Measurements from ENCODE around the gene MUC2.

Gene MUC2

DNA sequence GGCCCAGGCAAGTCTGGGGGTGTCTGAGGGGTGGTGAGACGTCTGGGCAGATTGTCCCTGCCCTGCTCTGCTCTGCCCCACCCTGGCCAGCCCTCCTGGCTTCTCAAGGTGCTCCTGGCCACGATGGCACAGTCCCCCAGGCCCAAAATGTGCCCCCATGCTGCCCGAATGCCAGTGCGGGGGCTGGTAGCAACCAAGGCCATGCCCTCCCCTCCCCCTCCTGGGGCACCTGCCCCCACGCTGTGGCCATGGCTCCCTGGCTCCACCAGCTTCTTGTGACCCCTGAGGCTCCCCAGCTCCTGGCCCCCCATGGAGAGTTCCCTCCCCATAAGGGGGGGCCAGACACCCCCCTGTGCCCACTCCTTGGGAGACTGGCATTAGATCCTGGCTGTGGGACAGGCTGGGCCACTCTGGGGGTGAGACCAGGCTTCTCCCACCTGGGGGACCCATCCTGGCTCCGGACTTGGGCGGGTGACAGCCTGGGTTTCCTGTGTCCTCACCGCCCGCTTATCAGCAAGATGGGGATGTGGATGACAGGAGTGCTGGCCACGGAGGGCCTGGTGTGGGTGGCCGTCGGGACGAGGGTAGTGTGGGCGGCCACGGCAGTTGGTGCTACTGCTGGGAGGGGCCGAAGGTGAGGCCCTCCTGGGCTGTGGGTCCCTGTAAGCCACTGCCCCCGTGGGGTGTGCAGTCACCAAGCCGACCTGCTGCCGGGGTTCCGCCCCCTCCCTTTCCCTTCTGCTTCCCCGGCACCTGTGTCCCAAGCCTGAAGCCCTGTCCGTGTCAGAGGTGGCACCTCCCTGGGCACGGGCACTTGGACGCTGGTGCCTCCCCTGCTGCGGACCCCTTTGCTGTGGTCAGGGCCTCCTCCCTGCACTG lies 22.3 kb upstream of the MUC2 start:
- DNase-seq: no peak

DNA sequence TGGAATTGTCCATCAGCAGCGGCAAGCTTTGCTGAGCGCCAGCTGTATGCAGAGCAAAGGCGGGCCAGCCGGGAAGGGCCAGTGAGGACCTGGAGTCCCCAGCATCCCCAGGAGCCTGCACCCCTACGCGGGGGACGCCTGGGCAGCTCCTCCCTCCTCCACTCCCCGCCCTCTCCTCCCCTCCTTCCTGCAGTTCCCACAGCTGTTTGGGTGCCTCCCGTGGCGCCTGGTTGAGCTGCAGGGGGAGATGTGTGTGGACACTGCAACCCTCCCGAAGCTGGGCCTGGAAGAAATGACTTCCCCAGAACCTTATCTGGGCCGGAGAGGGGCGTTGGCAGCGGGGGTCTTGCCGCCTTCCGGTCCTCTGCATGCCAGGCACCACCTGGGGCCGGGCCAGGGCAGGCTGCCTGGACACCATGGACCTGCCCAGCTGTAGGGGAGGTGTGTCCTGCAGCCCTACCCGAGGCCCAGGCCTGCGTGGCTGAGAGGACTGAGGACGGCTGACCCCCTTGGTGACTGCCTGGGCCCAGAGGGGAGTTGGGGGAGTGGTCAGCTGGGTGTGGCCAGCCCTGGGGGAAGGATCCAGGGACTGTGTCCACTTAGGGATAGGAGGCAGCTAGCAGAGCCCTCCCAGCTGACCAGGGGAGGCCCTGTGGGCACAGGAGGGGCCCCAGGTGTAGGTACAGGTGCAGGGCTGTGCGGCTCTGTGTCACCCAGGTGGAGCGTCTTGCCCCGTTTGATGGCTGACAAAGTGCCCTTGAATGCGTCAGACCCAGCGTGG lies 21.4 kb upstream of the MUC2 start:
- DNase-seq: no peak

DNA sequence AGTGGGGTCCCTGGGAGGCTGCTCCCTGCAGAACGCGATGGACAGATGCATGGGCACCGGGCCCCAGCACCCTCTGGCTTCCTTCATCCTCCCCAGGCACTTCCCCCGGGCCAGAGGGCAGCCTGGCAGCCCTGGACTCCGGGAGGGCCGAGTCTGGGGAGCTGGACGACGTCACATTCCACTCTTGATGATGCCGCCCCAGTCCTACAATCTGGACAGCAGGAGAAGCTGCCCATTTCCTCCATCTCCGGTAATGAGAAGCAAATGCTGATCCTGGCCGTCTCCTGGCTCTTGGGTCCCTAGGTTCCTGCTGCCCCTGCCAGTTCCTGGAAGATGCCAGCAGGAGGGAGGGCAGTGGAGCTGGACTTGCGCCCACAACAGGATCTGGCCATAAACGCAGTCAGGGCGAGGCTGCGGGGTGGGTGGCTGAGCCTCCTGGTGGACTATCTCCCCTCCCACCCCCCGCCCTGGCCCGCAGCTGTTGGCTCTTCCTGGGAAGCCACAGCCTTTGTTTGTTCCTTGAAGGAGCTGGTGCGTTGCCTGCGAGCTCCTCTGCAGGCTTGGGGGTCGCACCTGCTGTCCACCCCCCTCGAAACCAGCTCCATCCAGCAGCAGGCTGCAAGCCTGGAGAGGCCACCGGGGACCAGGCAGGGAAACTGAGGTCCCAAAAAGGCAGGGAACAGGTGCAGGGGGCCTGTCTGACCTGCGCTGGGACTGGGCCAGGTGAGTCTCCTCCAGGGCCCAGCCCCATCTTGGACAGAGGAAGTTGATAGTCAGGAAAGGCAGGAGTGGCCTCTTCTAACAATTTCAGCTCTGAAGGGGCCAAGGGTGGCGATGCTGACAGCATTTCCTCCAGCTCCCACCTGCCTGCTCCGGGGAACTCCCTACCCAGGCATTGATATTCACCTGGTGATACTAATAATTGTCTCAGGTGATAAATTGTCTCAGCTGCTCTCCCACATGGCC lies 20.2 kb upstream of the MUC2 start:
- no peak for DNase-seq

DNA sequence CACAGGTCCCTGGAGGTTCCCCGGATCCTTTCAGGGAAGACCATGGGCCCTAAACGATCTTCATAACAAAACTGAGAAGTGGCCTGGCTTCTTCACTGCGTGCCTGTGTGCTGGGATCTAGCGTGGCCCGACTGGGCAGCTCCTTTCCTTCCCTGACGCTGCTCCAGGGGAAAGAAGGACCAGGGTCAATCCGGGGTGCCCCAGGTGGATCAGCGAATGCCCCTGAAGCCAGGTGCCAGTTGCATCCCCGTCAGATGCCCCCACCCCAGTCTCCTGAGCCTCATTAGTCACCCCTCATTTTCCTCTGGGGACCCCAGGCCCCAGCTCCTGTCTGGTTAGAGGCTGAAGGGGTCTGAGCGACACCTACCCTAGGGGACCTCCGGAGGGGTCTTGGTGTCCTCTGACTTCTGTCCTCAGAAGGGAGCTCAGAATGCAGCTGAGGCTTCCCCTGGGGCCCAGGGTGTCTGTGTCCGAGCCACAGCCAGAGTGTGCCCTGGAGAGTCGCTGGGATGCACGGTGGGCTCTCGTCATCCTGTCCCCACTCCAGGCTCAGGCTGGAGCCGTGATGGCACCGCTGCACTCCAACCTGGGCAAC lies 19.5 kb upstream of the MUC2 start:
- DNase-seq: no peak

DNA sequence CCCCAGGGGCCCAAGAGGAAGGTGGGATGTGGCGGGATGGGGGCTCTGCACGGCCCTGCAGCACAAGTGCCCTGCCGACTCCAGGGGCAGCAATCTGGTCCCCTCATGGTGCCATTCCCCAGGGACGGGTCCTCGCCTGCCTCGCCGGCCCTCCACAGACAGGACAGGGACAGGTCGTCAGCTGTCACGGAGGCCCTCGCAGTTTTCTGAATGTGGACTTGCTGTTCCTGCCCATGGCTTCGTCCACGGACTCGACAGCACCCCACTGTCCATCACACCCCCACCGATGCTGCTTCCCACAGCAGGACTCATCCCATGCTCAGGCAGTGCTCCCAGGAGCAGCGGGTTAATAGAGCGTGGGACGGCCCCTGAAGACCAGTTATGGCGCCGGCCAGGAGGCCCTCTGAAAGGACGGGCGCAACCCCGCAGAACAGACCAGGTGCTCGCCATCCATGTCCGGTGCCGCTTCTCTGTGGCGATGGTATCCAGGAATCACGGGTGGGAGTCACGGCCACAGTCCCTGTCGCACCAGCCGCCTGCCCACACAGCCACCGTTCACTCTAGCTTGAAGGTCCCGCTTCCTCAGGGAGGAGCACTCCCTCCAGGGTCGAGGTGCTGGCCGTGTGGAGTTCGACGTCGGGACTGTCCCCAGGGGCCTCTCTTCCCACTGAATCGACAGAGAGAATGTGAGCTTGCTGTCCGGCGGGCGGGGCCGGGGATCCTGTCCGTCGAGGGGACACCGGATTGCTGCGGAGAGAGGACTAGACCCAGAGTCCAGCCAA lies 18.5 kb upstream of the MUC2 start:
- DNase-seq: no peak

DNA sequence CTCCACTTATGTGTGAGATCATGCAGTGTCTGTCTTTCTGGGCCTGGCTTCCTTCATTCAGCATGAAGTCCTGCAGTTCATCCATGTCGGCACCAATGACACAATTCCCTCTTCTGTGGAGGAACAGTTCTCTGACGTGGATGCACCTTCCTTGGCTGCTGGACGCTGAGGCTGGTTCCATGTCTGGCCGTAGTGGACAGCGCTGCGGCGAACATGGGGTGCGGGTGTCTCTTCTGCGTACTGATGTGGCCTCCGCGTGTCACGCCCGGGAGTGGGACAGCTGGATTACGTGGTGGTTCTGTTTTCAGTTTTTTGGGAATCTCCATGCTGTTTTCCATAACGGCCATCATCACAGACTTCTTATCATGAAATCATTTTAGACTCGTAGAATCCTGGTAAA lies 16.9 kb upstream of the MUC2 start:
- DNase-seq: no peak

DNA sequence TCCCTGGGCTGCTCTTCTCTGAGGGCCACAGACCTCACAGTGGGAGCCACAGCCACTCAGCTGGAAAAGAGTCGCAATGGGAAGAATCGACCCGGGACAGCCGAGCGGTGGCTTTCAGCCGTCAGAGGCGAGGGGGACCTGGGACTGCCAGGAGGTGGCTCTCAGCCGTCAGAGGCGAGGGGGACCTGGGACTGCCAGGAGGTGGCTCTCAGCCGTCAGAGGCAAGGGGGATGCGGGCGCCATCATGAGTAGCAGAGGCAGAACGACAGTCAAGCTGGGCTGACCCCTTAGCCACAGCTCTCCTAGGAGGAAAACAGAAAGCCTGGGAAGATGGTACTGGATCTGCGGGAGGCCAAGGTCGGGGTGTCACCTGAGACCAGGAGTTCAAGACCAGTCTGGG lies 14.9 kb upstream of the MUC2 start:
- DNase-seq: no peak

DNA sequence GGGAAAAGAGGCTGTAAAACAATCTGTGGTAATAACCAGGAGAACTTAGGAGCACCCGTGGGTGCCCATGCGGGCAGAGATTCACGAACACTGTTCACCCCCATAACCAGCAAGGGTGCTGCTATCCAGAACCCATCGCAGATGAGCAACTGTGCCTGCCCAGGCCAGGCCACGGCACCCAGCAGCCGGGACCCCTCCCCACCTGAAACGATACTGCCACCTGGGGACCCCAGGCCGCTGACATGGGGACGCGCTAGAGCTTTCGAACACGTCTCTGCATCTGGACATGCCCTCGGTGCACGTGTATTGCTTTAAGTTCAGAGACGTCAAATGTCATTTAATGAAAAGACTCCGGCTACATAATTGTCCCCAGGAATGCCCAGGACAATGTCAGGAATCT lies 14.3 kb upstream of the MUC2 start:
- no peak for DNase-seq

DNA sequence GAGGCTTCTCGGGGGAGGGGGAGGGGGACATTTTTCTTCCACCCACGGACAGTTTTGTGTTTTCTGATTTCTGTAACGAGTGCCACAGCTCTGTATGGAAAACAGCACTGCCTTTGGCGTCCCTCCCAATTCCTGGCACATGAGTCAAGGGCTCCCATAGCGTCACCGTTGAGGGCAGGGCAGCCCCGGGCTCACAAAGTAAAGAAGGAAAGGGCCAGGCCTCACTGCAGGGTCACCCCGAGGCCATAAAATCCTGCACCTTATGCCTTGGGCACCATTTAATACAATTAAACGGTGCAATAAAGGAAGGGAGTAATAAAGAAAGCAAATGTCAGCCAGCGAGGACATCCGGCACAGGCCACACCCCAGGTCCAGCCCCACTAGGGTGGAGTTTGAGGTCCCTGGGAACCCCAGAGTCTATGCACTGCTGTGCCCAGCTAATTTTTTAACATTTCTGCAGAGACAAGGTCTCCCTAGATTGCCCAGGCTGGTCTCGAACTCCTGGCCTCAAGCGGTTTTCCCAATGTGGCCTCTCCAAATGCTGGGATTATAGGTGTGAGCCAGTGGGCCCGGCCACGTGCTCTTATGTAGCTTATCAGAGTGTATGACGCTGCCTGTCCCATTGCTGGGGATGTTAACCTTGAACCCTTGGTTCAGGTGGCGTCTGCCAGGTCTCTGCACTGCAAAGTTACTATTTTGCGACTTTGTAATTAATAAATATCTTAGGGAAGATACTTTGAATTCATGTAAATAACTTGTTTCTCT lies 13.6 kb upstream of the MUC2 start:
- DNase-seq: no peak

DNA sequence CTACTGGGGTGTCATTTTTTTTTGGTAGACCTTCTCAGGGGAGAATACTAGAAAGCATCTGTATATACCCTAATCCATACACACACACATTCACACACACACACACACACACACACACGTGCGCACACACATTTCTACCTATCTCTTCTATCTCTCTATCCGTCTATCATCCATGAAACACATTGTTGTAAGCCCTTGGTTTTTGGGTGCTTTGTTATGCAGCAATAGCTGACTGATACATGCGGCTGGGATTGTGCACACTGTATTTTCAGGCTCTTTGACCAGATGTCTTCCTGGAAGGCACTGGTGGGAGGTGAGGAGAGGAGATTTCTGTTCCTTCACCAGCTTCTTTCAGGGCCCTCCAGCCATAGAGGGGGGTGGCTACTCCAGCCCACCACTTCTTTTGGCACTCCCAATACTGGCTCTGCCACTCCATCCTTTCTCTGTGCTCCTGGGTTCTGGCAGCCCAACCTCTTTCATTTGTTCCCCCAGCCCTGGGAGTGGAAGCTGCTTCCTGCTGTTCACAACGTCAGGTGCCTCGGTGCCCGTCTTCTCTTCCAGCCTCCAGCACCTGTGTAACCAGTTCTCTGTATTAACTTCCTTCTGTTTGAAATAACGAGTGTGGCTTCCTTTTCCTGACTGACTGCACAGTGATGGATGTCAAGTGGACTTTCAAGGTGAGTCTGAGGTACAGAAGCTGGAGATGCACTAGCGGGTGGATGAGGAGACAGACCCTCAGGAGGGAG lies 12.4 kb upstream of the MUC2 start:
- no peak for DNase-seq

DNA sequence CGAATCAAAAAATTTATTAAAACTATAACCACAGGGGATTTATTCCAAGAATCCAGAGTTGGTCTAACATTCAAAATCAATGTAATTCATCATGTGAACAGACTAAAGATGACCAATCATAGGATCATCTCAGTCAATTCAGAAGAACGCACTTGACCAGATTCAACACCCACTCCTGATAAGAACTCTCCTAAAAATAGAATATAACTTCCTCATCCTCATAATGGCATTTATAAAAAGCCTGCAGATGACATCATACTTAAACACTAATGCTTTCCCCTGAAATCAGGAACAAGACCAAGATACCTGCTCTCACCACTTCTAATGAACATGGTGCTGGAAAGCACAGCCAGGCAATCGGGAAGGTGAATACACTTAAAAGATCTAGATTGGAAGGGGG lies 10.5 kb upstream of the MUC2 start:
- DNase-seq: no peak

DNA sequence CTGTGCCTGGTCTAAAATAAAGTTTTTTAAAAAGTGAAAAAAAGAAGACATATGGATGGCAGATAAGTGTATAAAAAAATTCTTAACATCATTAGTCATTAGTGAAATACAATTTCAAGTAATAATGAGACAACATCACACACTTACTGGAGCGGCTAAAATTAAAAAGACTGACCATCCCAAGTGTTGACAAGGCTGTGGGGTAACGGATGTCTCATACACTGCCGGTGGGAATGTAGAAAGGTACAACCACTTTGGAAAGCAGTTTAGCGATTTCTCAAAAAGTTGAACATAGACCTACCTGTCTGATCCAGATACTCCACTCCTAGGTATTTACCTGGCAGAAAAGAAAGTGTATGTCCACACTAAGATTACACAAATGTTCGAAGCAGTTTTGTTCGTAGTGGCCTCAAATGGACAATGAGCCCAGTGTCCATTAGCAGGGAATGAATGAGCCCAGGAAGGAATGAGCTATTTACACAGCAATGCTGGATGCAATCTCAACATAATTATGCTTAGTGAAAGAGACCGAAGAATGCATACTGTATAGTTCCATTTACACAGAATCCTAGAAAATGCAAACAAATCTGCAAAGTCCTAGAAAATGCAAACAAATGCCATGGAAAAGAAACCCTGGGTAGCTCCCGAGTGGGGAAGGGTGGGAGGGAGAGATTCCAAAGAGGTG lies 6.7 kb upstream of the MUC2 start:
- DNase-seq: no peak

DNA sequence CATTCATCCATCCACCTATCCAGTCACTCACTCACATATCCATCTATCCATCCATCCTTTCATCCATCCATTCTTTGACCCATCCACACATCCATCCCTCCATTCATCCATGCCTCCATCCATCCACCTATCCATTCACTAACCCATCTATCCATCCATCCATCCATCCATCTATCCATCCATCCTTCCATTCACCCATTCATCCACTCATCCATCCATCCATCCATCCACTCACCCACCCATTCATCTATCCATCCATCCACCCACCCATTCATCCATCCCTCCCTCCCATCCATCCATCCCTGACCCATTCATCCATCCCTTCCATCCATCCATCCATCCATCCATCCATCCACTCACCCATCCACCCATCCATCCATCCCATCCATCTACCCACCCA lies 4.9 kb upstream of the MUC2 start:
- no peak for DNase-seq

DNA sequence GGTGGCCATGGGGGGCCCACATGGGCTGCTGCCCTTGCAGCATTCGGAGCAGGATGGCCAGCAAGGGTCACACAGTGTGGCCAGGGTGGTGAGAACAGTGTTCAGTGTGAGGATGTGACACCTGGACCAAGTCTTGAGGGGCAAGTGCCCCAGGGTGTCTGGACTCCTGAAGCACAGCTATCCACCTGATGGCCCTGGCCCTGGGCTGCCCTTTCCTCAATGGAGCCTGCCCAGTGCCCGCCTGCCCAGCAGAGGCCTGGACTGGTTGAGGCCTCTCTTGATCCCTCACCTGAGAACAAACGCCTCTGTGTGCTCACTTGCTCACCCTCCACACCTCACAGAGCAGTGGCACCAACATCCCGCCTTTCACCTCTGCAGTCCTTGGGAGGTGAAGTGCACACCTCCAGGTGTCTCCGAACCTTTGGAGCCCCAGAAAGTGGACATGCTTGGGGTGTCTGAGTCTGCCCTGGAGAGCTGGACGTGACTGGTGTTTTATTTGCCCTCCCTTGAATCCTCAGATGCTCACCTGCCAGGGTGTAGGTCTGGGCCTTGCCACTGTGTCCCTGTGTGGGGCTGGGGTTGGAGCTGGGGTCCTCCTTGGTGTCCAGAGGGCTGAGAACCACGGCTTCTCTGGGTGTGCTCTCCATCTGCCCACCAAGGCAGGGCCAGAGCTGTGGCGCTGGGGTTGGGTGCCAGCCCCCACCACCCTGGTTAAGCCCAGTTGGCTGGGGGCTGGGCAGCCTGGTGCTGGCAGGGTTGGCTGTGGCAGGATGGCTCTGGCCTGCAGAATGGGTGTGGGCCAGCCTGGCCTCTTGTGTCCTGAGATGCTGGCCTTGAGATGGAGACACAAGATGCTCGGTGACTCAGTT lies 3.8 kb upstream of the MUC2 start:
- DNase-seq: no peak

DNA sequence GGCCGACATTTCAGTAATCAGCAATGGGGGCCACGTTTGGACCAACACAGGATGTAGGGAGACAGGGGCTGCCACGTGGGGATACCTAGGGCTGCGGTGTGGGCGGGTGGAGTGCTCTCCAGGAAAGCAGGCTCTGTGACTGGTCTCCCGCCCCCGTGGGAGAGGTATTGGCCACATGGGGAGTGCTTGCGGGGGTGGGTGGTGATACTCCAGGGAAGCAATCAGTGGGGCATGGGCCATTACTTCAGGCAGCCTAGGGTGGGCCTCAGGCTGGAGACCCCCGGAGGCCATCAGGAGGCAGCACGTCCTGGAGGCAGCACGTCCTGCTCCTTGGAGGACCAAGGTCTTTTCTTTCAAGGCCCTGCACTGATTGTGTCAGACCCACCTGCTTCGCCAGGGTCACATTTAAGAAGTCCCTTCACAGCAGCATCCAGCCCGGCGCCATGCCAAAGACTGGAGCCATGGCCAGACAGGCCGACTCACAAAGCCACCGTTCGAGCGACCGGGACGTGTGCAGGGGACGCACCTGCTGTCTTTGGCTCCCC lies 3.0 kb upstream of the MUC2 start:
- DNase-seq: no peak

DNA sequence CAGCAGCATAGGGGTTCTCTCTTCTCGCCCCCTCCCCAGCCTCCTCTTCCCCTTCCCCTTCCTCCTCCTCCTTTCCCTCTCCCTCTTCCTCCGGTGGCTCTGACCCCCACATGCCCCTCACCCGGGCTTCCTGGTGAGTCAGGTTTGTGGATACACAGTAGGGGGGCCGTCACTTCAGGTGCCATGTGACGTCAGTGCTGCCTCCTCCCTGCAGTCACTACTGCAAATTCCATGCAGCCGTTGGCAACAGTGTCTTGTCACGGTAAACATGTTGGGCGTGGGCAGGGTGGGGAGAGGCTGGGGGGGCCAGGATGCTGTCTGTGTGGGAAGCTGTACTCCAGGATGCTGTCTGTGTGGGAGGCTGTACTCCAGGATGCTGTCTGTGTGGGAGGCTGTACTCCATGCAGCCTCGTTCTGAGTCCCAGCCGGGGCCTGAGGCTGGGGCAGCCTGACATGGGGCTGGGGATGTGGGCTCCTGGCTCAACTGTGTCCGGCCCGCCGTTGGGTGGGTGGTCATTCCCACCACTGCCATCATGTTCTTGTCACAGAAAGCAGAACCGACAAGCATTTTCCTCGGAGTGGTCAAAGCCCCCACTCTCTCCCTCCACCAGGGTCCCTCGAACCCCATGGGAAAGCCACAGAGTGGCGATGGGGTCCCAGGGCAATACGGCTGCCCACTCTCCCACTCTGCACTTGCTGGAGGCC lies 2.4 kb upstream of the MUC2 start:
- DNase-seq: no peak

DNA sequence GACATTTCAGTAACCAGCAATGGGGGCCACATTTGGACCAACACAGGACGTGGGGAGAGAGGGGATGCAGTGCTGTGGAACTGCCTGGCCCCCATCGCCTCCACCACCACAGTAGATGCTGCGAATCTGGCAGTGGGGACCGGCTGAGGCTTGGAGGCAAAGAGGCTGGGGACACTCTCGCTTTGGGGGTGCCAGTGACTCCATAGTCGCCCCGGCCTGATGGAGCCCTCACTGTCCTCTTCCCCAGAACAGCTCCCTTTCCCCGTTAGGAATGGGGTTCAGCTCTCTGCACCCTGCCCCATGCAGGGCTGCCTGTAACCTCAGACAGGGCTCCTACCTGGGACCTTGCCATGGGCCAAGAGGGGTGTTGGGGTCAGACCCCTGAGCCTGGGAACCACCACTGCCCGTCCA lies 1.8 kb upstream of the MUC2 start:
- no peak for DNase-seq

DNA sequence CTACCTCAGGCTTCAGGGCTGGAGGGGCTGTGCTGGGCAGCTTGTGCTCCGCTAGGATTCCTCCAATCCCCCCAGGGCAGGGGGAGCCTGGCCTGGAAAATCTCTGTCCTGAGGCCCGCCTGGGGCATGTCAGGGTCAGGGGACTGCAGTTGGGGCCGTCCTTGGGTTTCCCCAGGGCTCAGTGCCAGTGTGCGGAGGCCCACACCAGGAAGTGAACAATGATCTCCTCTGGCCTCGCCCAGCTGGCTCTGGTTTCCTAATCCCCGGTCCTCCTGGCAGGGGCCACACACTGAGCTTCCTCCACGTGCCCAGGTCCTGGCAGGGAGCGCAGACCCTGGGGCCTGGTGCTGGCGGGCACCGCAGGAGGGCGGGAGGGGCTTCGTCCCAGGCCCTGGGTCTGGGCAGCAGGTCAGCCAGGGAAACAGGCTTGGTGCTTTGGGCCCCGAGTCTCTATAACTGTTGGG lies 1.4 kb upstream of the MUC2 start:
- DNase-seq: no peak
